Stomach (tissue), 9 donors: Measurements from ENCODE around the gene ANKRD42. TPM values are rescaled to one million over a fixed set of nuclear protein-coding genes. Genes with fewer than 3 reads are reported as not detected.
A peak's percentile ranks its signal among the peaks of the same experiment; 100 is the strongest.

Source experiments
- DNase-seq, 2 donors: peaks; one replicate each; pipeline versions ENCODE4 v3.0.0 to v3.0.0-alpha.2; 2013 to 2019
- H3K27ac ChIP-seq, 5 donors: fragments of 200-600 bp in 4 of 5; sonication (generic) in 4 of 5; one replicate each; pipeline ENCODE4 v1.5.1; 2013 to 2019; ENCODE audit warnings: mild to moderate bottlenecking in 1 of 5, moderate library complexity in 1 of 5
- H3K27me3 ChIP-seq, 3 donors: fragments of 200-600 bp; sonication (generic); one replicate each; pipeline ENCODE4 v1.5.1; 2017 to 2019; ENCODE audit warnings: mixed run types in 1 of 3
- H3K36me3 ChIP-seq, 4 donors: fragments of 200-600 bp; sonication (generic); 1 replicate in 3 of 4; 2 replicates in 1 of 4; pipeline ENCODE4 v1.5.1; 2016 to 2019
- H3K4me1 ChIP-seq, 4 donors: fragments of 200-600 bp; sonication (generic); one replicate each; pipeline ENCODE4 v1.5.1; 2016 to 2019
- H3K4me3 ChIP-seq, 4 donors: fragments of 200-600 bp; sonication (generic) in 3 of 4; one replicate each; pipeline ENCODE4 v1.5.1; 2016 to 2019; ENCODE audit warnings: mild to moderate bottlenecking in 1 of 4
- H3K9me3 ChIP-seq, 4 donors: fragments of 200-600 bp; sonication (generic); one replicate each; pipeline ENCODE4 v1.5.1; 2016 to 2019
- CTCF ChIP-seq, 7 experiments: fragments of 450-650 bp in 4 of 7; fragments of 200-600 bp in 3 of 7; sonication (generic) in 3 of 7; IDR thresholded peaks; one replicate each; pipeline ENCODE4 v1.5.1; 2016 to 2019; ENCODE audit warnings: antibody characterized with exemption in 7 of 7, control low read depth in 2 of 7, mild to moderate bottlenecking in 1 of 7
- EP300 ChIP-seq: sonication (generic); formaldehyde crosslinking; IDR thresholded peaks from one replicate; pipeline ENCODE4 v1.6.1; 2017; ENCODE audit warnings: antibody characterized with exemption
- POLR2A ChIP-seq, 4 donors: fragments of 450-650 bp; IDR thresholded peaks; one replicate each; pipeline ENCODE4 v1.6.1; 2016; ENCODE audit warnings: antibody characterized with exemption in 4 of 4, control low read depth in 2 of 4, mild to moderate bottlenecking in 1 of 4, moderate library complexity in 1 of 4
- POLR2AphosphoS5 ChIP-seq, 3 donors: sonication (generic); formaldehyde crosslinking; IDR thresholded peaks; one replicate each; pipeline ENCODE4 v1.6.1; 2016; ENCODE audit warnings: antibody characterized with exemption in 3 of 3
- WGBS, 5 donors: extraction: QIAGEN DNeasy Blood & Tissue Kit in 3 of 5; methylation state at CpG; one replicate each; pipeline versions ENCODE4 v1.1.5 to v1.1.7; 2013 to 2018; 5-methylcytosine and 5-hydroxymethylcytosine counted together
- intact Hi-C: fragments of 100-400 bp; cut with DNase I; formaldehyde crosslinking; loops from one replicate; pipeline ENCODE4 v1.15.1; 2023; ENCODE audit warnings: low total_unique reads
- polyA plus RNA-seq, 3 donors: library from polyadenylated mRNA; stranded (reverse); fragments of 200-250 nt; gene quantifications; one replicate each; pipeline ENCODE4 v1.2.3, GENCODE V29; 2013
- total RNA-seq, 5 donors: library from RNA; depleted of rRNA; stranded (reverse); fragments of >200 nt; gene quantifications; one replicate each; pipeline versions ENCODE4 v1.1.0 to v1.2.3, GENCODE V29; 2014 to 2016
- donor health status: healthy with polysubstance abuse.
- donor health status: Bipolar disorder and iron deficiency.
- donor health status: healthy.

The ANKRD42 gene
- total and polyA plus RNA-seq, 8 donors, result 0.87 to 21.0 (median 4.9) TPM

- intact Hi-C loops, result no loop called here
- TF ChIP-seq POLR2A (IDR thresholded peaks at IDR 0.05) (no peak), POLR2AphosphoS5 (IDR thresholded peaks at IDR 0.05) (peak in 1 of 3 donors; percentile 70), CTCF (IDR thresholded peaks at IDR 0.05) (peak in 5 of 7 experiments; percentile 17 to 56 (median 44))
- 9 to 24% (median 13%) methylated on average over 5 of the region's 5 CpGs for WGBS, 5 donors
These were observed 47.9 kb downstream of the ANKRD42 start for GRCh38 chr11:83241291-83241946.

GRCh38 chr11:83249445-83249844 lies 55.9 kb downstream of the ANKRD42 start:
- no peaks in the 10 kb centered on the region for H3K27me3 ChIP-seq
- no peak for DNase-seq
- intact Hi-C loops, result no loop called here
- peaks cover 0 to 11% (median 5%) of the 10 kb centered on the region in 4 donors for H3K36me3 ChIP-seq
- H3K27ac ChIP-seq, result no peak overlapping the region
- TF ChIP-seq EP300, result no peak
- TF ChIP-seq POLR2AphosphoS5 (IDR thresholded peaks at IDR 0.05), result no peak
- no peak for TF ChIP-seq POLR2A (IDR thresholded peaks at IDR 0.05)
- no peak for TF ChIP-seq CTCF (IDR thresholded peaks at IDR 0.05)
- H3K4me3 ChIP-seq, result no peak overlapping the region
- peaks cover 0 to 7% (median 0%) of the 10 kb centered on the region in 4 donors for H3K4me1 ChIP-seq
- WGBS, 5 donors, result 92 to 100% (median 96%) methylated on average over 1 of the region's 1 CpG
- H3K9me3 ChIP-seq, result no peaks in the 10 kb centered on the region

More at GRCh38 chr11:83241291-83241946, 47.9 kb downstream of the ANKRD42 start:
- DNase-seq, result peak; percentile 74 to 86
- Histone ChIP-seq H3K9me3 (no peaks in the 10 kb centered on the region), H3K36me3 (peaks cover 0 to 9% (median 0%) of the 10 kb centered on the region in 4 donors), H3K27me3 (no peaks in the 10 kb centered on the region), H3K4me1 (peaks cover 0 to 7% (median 0%) of the 10 kb centered on the region in 4 donors), H3K4me3 (no peak overlapping the region), H3K27ac (no peak overlapping the region)

GRCh38 chr11:83249972-83250593 lies 56.6 kb downstream of the ANKRD42 start:
- intact Hi-C loops, result loop anchor here (5.0 kb wide), 1 partner anchor 343 kb away; no protein-coding TSS in a partner anchor
- TF ChIP-seq CTCF (IDR thresholded peaks at IDR 0.05) (peak in 5 of 7 experiments; percentile 33 to 66 (median 54)), POLR2AphosphoS5 (IDR thresholded peaks at IDR 0.05) (no peak)
- peak in 1 of 2 donors; percentile 68 for DNase-seq
- no peak overlapping the region for H3K4me3 ChIP-seq
- peaks cover 0 to 7% (median 0%) of the 10 kb centered on the region in 4 donors for H3K4me1 ChIP-seq
- whole genome bisulfite sequencing, 5 donors, result 4 to 12% (median 7%) methylated on average over 4 of the region's 4 CpGs
- H3K9me3 ChIP-seq, result no peaks in the 10 kb centered on the region
- peaks cover 0 to 11% (median 5%) of the 10 kb centered on the region in 4 donors for H3K36me3 ChIP-seq
- no peaks in the 10 kb centered on the region for H3K27me3 ChIP-seq
- H3K27ac ChIP-seq, result no peak overlapping the region

- intact Hi-C loops, result loop anchor here (5.0 kb wide), 1 partner anchor 345 kb away; no protein-coding TSS in a partner anchor
- WGBS, 5 donors, result 90 to 95% (median 92%) methylated on average over 2 of the region's 2 CpGs
- DNase-seq, result no peak
These were observed 58.8 kb downstream of the ANKRD42 start for GRCh38 chr11:83252266-83252665.

More at GRCh38 chr11:83252266-83252665, 58.8 kb downstream of the ANKRD42 start:
- Histone ChIP-seq H3K4me1 (peaks cover 0 to 16% (median 2%) of the 10 kb centered on the region in 4 donors), H3K36me3 (peaks cover 0 to 11% (median 5%) of the 10 kb centered on the region in 4 donors), H3K27me3 (no peaks in the 10 kb centered on the region), H3K9me3 (no peaks in the 10 kb centered on the region), H3K4me3 (no peak overlapping the region), H3K27ac (no peak overlapping the region)
- no peak for TF ChIP-seq CTCF (IDR thresholded peaks at IDR 0.05)
- no peak for TF ChIP-seq POLR2A (IDR thresholded peaks at IDR 0.05)
